ENCODE data around the gene CEP295NL.
"Not testable (repeated sequence)": the region's sequence is repeated elsewhere in the genome, so short reads cannot be mapped to it uniquely, and the experiment has no call there.

The CEP295NL gene

GRCh38 chr17:78913115-78913514 is 10.1 kb upstream of the CEP295NL start:
- Histone ChIP-seq H3K27me3 (ENCODE audit: control insufficient read depth, insufficient read depth, low read length) (no peaks in the 10 kb centered on the region), H3K4me1 (no peaks in the 10 kb centered on the region), H3K9ac (no peak overlapping the region), H2AFZ (no peak overlapping the region), H3K4me2 (ENCODE audit: low read length) (no peak overlapping the region), H3K4me3 (ENCODE audit: low read depth, low read length) (no peak overlapping the region), H3K36me3 (ENCODE audit: control insufficient read depth, insufficient read depth, low read length) (no peaks in the 10 kb centered on the region), H3K27ac (no peak overlapping the region), H3K79me2 (peaks cover 4% of the 10 kb centered on the region), H3K9me3 (ENCODE audit: control insufficient read depth, low read length) (no peaks in the 10 kb centered on the region)
- TF ChIP-seq CTCF (IDR thresholded peaks at IDR 0.05): no peak

GRCh38 chr17:78912082-78912481 is 9.1 kb upstream of the CEP295NL start:
- no peaks in the 10 kb centered on the region for H3K4me1 ChIP-seq
- H3K36me3 ChIP-seq (ENCODE audit: control insufficient read depth, insufficient read depth, low read length): no peaks in the 10 kb centered on the region
- no peak for TF ChIP-seq CTCF (IDR thresholded peaks at IDR 0.05)
- peaks cover 4% of the 10 kb centered on the region for H3K79me2 ChIP-seq
- H3K27ac ChIP-seq: no peak overlapping the region
- H2AFZ ChIP-seq: no peak overlapping the region
- H3K9ac ChIP-seq: no peak overlapping the region
- no peaks in the 10 kb centered on the region for H3K27me3 ChIP-seq (ENCODE audit: control insufficient read depth, insufficient read depth, low read length)
- H3K4me3 ChIP-seq (ENCODE audit: low read depth, low read length): no peak overlapping the region
- no peak overlapping the region for H3K4me2 ChIP-seq (ENCODE audit: low read length)
- no peaks in the 10 kb centered on the region for H3K9me3 ChIP-seq (ENCODE audit: control insufficient read depth, low read length)

- H3K36me3 ChIP-seq (ENCODE audit: control insufficient read depth, insufficient read depth, low read length); H3K79me2 ChIP-seq; H3K4me2 ChIP-seq (ENCODE audit: low read length); H3K27me3 ChIP-seq (ENCODE audit: control insufficient read depth, insufficient read depth, low read length); H3K9ac ChIP-seq; H3K9me3 ChIP-seq (ENCODE audit: control insufficient read depth, low read length); H3K4me3 ChIP-seq (ENCODE audit: low read depth, low read length); H2AFZ ChIP-seq; H3K27ac ChIP-seq; H3K4me1 ChIP-seq: not testable (repeated sequence)
Measured at GRCh38 chr17:78911543-78911942, 8.5 kb upstream of the CEP295NL start.

GRCh38 chr17:78910497-78911284 is 7.7 kb upstream of the CEP295NL start:
- no peak overlapping the region for H3K4me2 ChIP-seq (ENCODE audit: low read length)
- TF ChIP-seq CTCF (IDR thresholded peaks at IDR 0.05): no peak
- peaks cover 4% of the 10 kb centered on the region for H3K79me2 ChIP-seq
- no peaks in the 10 kb centered on the region for H3K36me3 ChIP-seq (ENCODE audit: control insufficient read depth, insufficient read depth, low read length)
- H3K4me3 ChIP-seq (ENCODE audit: low read depth, low read length): no peak overlapping the region
- H2AFZ ChIP-seq: no peak overlapping the region
- no peaks in the 10 kb centered on the region for H3K27me3 ChIP-seq (ENCODE audit: control insufficient read depth, insufficient read depth, low read length)
- no peak overlapping the region for H3K9ac ChIP-seq
- no peak overlapping the region for H3K27ac ChIP-seq
- no peaks in the 10 kb centered on the region for H3K9me3 ChIP-seq (ENCODE audit: control insufficient read depth, low read length)
- H3K4me1 ChIP-seq: no peaks in the 10 kb centered on the region

GRCh38 chr17:78908426-78908825 is 5.4 kb upstream of the CEP295NL start:
- Histone ChIP-seq H3K4me2 (ENCODE audit: low read length) (no peak overlapping the region), H3K27ac (no peak overlapping the region), H3K79me2 (peaks cover 4% of the 10 kb centered on the region), H3K27me3 (ENCODE audit: control insufficient read depth, insufficient read depth, low read length) (no peaks in the 10 kb centered on the region), H3K4me3 (ENCODE audit: low read depth, low read length) (no peak overlapping the region), H3K4me1 (no peaks in the 10 kb centered on the region), H3K36me3 (ENCODE audit: control insufficient read depth, insufficient read depth, low read length) (no peaks in the 10 kb centered on the region), H3K9me3 (ENCODE audit: control insufficient read depth, low read length) (no peaks in the 10 kb centered on the region), H2AFZ (no peak overlapping the region), H3K9ac (no peak overlapping the region)
- no peak for TF ChIP-seq CTCF (IDR thresholded peaks at IDR 0.05)

All from parathyroid adenoma (tissue), 2 donors.